ENCODE results near the gene VWA8. TPM values are rescaled to one million over a fixed set of nuclear protein-coding genes. Genes with fewer than 3 reads are reported as not detected.

The VWA8 gene
- total and polyA plus RNA-seq, 10 donors = 2.7 to 33.6 (median 18.3) TPM

- DNase-seq = no peak
- WGBS, 5 donors = 72 to 85% (median 74%) methylated on average over 7 of the region's 7 CpGs
Observed at GRCh38 chr13:41562083-41562482, 398.8 kb downstream of the VWA8 start.

GRCh38 chr13:41561170-41561569 is 399.7 kb downstream of the VWA8 start:
- intact Hi-C loops (cut with DNase I; ENCODE audit: low total_unique reads) = no loop called here
- H3K4me1 ChIP-seq = peaks cover 0 to 18% (median 4%) of the 10 kb centered on the region in 6 donors
- no peak for TF ChIP-seq CTCF (IDR thresholded peaks at IDR 0.05 in 8 of 11, conservative IDR thresholded peaks at IDR 0.05 in 3 of 11)
- peak in 1 of 3 donors; percentile 54 for TF ChIP-seq POLR2AphosphoS5 (IDR thresholded peaks at IDR 0.05)
- H3K9me3 ChIP-seq = no peaks in the 10 kb centered on the region
- H3K36me3 ChIP-seq = peaks cover 0 to 5% (median 2%) of the 10 kb centered on the region in 6 donors
- 74 to 89% (median 77%) methylated on average over 4 of the region's 4 CpGs for WGBS, 5 donors
- no peak overlapping the region for H3K4me3 ChIP-seq
- no peaks in the 10 kb centered on the region for H3K27me3 ChIP-seq (replicated peaks in 1 of 7)
- H3K27ac ChIP-seq = peak overlapping the region in 5 of 8 donors; percentile 1 to 70 (median 57)
- no peak for DNase-seq

More at GRCh38 chr13:41562083-41562482, 398.8 kb downstream of the VWA8 start:
- H3K9me3 ChIP-seq = no peaks in the 10 kb centered on the region
- intact Hi-C loops (cut with DNase I; ENCODE audit: low total_unique reads) = no loop called here
- peak overlapping the region in 5 of 8 donors; percentile 15 to 69 (median 36) for H3K27ac ChIP-seq
- H3K27me3 ChIP-seq (replicated peaks in 1 of 7) = no peaks in the 10 kb centered on the region
- TF ChIP-seq POLR2A (IDR thresholded peaks at IDR 0.05) (no peak), POLR2AphosphoS5 (IDR thresholded peaks at IDR 0.05) (no peak), CTCF (IDR thresholded peaks at IDR 0.05 in 8 of 11, conservative IDR thresholded peaks at IDR 0.05 in 3 of 11) (no peak)
- H3K4me3 ChIP-seq = no peak overlapping the region
- H3K36me3 ChIP-seq = peaks cover 0 to 11% (median 4%) of the 10 kb centered on the region in 6 donors
- peaks cover 0 to 18% (median 4%) of the 10 kb centered on the region in 6 donors for H3K4me1 ChIP-seq

GRCh38 chr13:41558781-41559560 is 401.9 kb downstream of the VWA8 start:
- Histone ChIP-seq H3K4me3 (no peak overlapping the region), H3K27ac (peak overlapping the region in 2 of 8 donors; percentile 11 to 44), H3K4me1 (peaks cover 0 to 16% (median 1%) of the 10 kb centered on the region in 6 donors), H3K9me3 (no peaks in the 10 kb centered on the region), H3K27me3 (replicated peaks in 1 of 7) (no peaks in the 10 kb centered on the region), H3K36me3 (no peaks in the 10 kb centered on the region)
- no peak for DNase-seq
- TF ChIP-seq CTCF (IDR thresholded peaks at IDR 0.05 in 8 of 11, conservative IDR thresholded peaks at IDR 0.05 in 3 of 11) (no peak), POLR2AphosphoS5 (IDR thresholded peaks at IDR 0.05) (no peak), POLR2A (IDR thresholded peaks at IDR 0.05) (no peak)
- intact Hi-C loops (cut with DNase I; ENCODE audit: low total_unique reads) = no loop called here
- WGBS, 5 donors = 83 to 92% (median 84%) methylated on average over 3 of the region's 3 CpGs

- Histone ChIP-seq H3K9me3 (no peaks in the 10 kb centered on the region), H3K4me3 (no peak overlapping the region), H3K27ac (no peak overlapping the region), H3K27me3 (replicated peaks in 1 of 7) (no peaks in the 10 kb centered on the region), H3K36me3 (no peaks in the 10 kb centered on the region), H3K4me1 (peaks cover 0 to 10% (median 0%) of the 10 kb centered on the region in 6 donors)
- 94 to 98% (median 95%) methylated on average over 2 of the region's 2 CpGs for WGBS, 5 donors
- intact Hi-C loops (cut with DNase I; ENCODE audit: low total_unique reads) = no loop called here
- TF ChIP-seq POLR2A (IDR thresholded peaks at IDR 0.05) = no peak
- no peak for TF ChIP-seq CTCF (IDR thresholded peaks at IDR 0.05 in 8 of 11, conservative IDR thresholded peaks at IDR 0.05 in 3 of 11)
- TF ChIP-seq POLR2AphosphoS5 (IDR thresholded peaks at IDR 0.05) = no peak
- no peak for DNase-seq
Observed at GRCh38 chr13:41557719-41558118, 403.2 kb downstream of the VWA8 start.
